ENCODE data around the gene IL17C. TPM values are rescaled to one million over a fixed set of nuclear protein-coding genes. Genes with fewer than 3 reads are reported as not detected.

Gene IL17C
- total RNA-seq, 1 donor from 2014 or later = not detected

DNA sequence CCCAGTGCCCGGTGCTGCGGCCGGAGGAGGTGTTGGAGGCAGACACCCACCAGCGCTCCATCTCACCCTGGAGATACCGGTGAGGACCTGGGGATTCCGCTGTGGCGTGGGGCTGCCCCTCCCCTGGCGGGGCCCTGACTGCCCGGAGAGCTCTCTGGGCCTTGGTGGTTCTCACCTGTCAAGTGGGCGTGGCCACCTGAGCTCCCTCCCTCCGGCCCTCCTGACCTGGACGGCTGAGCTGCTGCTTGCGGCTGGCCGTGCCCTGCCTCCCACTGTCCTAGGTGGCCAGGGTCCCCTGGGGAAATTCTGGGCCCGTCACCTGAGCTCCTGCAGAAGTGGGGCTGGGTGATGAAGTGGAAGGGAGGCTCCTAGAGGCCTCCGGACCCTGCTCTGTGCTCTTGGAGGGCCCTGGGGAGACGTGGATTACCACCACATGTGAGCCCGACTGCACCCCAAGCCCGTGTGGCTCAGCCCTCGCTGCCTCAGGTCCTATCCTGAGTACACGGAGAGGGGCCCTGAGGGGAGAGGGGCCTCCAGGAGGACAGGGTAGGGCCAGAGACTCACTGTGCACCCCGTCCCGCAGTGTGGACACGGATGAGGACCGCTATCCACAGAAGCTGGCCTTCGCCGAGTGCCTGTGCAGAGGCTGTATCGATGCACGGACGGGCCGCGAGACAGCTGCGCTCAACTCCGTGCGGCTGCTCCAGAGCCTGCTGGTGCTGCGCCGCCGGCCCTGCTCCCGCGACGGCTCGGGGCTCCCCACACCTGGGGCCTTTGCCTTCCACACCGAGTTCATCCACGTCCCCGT, 1.1 kb downstream of the IL17C start:
- Mint-ChIP-seq H3K4me1 (ENCODE audit: unreplicated experiment) (peaks cover 4% of the 10 kb centered on the region), H3K4me3 (ENCODE audit: unreplicated experiment) (no peak overlapping the region), H3K27ac (ENCODE audit: unreplicated experiment) (no peak overlapping the region), H3K9me3 (ENCODE audit: unreplicated experiment) (no peaks in the 10 kb centered on the region), H3K27me3 (ENCODE audit: unreplicated experiment) (peaks cover 8% of the 10 kb centered on the region), H3K36me3 (ENCODE audit: unreplicated experiment) (no peaks in the 10 kb centered on the region)
- no peak for DNase-seq (ENCODE audit: extremely low spot score, unreplicated experiment)
- TF ChIP-seq CTCF (IDR thresholded peaks at IDR 0.05) = no peak

DNA sequence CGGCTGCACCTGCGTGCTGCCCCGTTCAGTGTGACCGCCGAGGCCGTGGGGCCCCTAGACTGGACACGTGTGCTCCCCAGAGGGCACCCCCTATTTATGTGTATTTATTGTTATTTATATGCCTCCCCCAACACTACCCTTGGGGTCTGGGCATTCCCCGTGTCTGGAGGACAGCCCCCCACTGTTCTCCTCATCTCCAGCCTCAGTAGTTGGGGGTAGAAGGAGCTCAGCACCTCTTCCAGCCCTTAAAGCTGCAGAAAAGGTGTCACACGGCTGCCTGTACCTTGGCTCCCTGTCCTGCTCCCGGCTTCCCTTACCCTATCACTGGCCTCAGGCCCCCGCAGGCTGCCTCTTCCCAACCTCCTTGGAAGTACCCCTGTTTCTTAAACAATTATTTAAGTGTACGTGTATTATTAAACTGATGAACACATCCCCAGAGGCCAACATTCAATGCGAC, 1.7 kb downstream of the IL17C start:
- Mint-ChIP-seq H3K4me3 (ENCODE audit: unreplicated experiment) (no peak overlapping the region), H3K27me3 (ENCODE audit: unreplicated experiment) (peaks cover 8% of the 10 kb centered on the region), H3K36me3 (ENCODE audit: unreplicated experiment) (no peaks in the 10 kb centered on the region), H3K9me3 (ENCODE audit: unreplicated experiment) (no peaks in the 10 kb centered on the region), H3K4me1 (ENCODE audit: unreplicated experiment) (peaks cover 3% of the 10 kb centered on the region), H3K27ac (ENCODE audit: unreplicated experiment) (no peak overlapping the region)
- TF ChIP-seq CTCF (IDR thresholded peaks at IDR 0.05) = no peak
- no peak for DNase-seq (ENCODE audit: extremely low spot score, unreplicated experiment)

DNA sequence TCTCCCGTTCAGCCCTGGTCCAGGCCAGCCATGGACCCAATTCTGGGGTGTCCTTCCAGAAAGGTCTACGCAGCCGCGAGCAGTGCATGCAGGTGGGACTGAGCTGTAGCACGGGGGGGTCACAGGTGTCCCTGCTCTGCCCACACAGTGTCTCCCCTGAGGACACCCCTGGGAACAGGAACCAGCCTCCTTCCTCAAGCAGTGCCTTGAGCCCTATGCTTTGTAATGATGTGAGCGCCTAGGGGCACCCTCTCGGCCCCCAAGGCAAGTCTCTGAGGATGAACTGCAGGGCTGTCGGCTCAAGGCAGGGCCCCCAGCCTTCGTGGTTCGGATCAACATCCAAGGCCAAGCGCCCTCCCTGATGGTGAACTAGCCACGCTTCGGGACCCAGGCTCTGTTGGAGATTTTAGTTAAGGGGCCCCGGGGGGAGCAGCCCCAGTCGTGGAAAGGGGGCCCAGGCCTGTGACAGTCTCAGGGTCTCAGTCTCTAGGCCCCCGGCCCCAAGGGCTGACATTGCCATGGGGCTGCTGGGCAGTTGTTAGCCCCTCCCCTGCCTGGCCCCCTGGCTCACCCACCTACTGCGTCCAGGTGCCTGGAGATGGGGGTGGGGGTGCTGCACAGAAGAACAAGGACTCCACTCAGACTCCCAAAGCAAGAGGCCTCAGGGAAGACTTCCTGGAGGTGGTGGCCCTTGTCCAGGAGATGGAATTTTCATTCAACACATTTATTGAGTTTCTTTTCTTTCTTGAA, 2.3 kb downstream of the IL17C start:
- Mint-ChIP-seq H3K27me3 (ENCODE audit: unreplicated experiment) (peaks cover 8% of the 10 kb centered on the region), H3K9me3 (ENCODE audit: unreplicated experiment) (no peaks in the 10 kb centered on the region), H3K27ac (ENCODE audit: unreplicated experiment) (no peak overlapping the region), H3K4me3 (ENCODE audit: unreplicated experiment) (no peak overlapping the region), H3K4me1 (ENCODE audit: unreplicated experiment) (no peaks in the 10 kb centered on the region), H3K36me3 (ENCODE audit: unreplicated experiment) (no peaks in the 10 kb centered on the region)
- DNase-seq (ENCODE audit: extremely low spot score, unreplicated experiment) = no peak
- no peak for TF ChIP-seq CTCF (IDR thresholded peaks at IDR 0.05)

DNA sequence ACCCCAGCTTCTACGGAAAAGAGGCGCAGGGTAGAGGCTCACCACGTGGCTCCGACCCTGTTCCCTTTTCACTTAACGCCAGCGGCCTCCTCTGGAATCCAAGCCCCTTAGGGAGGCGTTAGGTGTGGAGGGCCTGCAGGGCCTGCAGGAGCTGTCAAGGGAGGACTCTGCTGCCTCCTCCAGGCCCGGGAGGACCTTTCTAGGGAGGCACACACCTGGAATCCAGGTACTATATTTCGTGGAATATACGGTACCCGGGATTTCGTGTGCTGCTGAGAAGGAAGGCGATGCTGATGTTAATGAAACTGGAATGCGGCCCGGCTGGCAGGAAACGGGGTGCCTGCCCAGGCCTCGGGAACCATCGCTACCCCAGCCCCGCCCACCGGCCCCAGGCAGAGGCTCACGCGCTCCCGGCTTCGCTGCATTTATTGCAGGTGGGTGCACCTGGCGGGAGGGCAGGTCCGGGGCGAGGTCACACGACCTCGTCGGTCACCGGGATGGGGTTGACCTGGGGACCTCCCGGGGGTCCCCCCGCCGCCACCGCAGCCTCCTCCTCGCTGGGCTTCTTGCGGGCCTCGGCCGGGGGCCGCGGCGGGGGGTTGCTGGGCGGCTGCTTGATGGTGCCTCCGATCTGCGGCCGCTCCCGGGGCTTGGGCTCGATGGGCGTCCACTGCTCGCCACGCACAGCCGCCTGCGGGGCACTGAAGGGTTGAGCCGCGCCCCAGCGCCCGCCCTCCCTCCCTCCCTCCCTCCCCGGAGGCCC, 4.7 kb downstream of the IL17C start:
- Mint-ChIP-seq H3K27me3 (ENCODE audit: unreplicated experiment) (peaks cover 8% of the 10 kb centered on the region), H3K9me3 (ENCODE audit: unreplicated experiment) (no peaks in the 10 kb centered on the region), H3K4me1 (ENCODE audit: unreplicated experiment) (no peaks in the 10 kb centered on the region), H3K4me3 (ENCODE audit: unreplicated experiment) (no peak overlapping the region), H3K27ac (ENCODE audit: unreplicated experiment) (no peak overlapping the region), H3K36me3 (ENCODE audit: unreplicated experiment) (no peaks in the 10 kb centered on the region)
- no peak for DNase-seq (ENCODE audit: extremely low spot score, unreplicated experiment)
- TF ChIP-seq CTCF (IDR thresholded peaks at IDR 0.05) = no peak

DNA sequence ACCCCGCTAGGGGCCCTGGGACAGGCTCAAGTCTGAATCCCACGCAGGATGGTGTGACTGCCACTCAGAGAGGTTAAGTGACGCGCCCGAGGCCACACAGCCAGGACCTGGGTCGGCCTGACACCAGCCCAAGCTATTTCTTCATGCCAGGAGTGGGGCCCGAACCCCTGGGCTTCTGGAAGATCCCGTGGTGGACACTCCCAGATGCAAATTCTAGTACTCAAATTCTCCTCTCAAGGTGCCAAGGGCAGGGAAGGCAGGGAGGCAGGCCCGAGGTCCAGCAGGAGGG, 5.2 kb downstream of the IL17C start:
- no peak for TF ChIP-seq CTCF (IDR thresholded peaks at IDR 0.05)
- DNase-seq (ENCODE audit: extremely low spot score, unreplicated experiment) = no peak
- H3K27me3 Mint-ChIP-seq (ENCODE audit: unreplicated experiment) = peaks cover 8% of the 10 kb centered on the region
- H3K9me3 Mint-ChIP-seq (ENCODE audit: unreplicated experiment) = no peaks in the 10 kb centered on the region
- H3K27ac Mint-ChIP-seq (ENCODE audit: unreplicated experiment) = no peak overlapping the region
- H3K4me1 Mint-ChIP-seq (ENCODE audit: unreplicated experiment) = no peaks in the 10 kb centered on the region
- no peak overlapping the region for H3K4me3 Mint-ChIP-seq (ENCODE audit: unreplicated experiment)
- no peaks in the 10 kb centered on the region for H3K36me3 Mint-ChIP-seq (ENCODE audit: unreplicated experiment)

All from osteocyte (in vitro differentiated cells).